ENCODE data around the gene NHS.
"Not testable (repeated sequence)": the region's sequence is repeated elsewhere in the genome, so short reads cannot be mapped to it uniquely, and the experiment has no call there.

NHS gene

GRCh38 chrX:17405225-17405969 lies 30.4 kb downstream of the NHS start:
- peak; percentile 61 for DNase-seq (ENCODE audit: low read depth, low spot score)

- no peak for DNase-seq (ENCODE audit: low read depth, low spot score)
Observed at GRCh38 chrX:17409566-17410290, 34.7 kb downstream of the NHS start.

DNA sequence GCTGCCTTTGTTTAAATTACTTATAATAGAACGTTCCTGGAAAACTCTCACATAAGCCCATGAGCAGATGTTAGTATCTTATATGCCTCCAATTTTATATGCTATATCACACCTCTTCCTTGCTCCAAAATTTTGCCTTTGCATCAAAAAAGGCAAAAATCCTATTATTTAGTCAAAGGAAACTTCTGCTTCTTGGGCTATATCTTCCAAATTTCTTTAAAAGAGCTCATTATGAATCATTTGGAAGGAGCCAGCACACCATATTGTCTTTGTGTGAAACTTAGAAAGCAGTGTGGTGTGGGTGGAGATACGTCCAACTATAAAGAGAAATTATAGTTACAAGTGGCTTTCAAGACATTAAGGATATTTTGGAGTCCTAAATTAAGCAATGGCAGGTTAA lies 35.7 kb downstream of the NHS start:
- no peak for DNase-seq (ENCODE audit: low read depth, low spot score)

- peak; percentile 15 for DNase-seq (ENCODE audit: low read depth, low spot score)
Observed at GRCh38 chrX:17411205-17411604, 36.2 kb downstream of the NHS start.

DNA sequence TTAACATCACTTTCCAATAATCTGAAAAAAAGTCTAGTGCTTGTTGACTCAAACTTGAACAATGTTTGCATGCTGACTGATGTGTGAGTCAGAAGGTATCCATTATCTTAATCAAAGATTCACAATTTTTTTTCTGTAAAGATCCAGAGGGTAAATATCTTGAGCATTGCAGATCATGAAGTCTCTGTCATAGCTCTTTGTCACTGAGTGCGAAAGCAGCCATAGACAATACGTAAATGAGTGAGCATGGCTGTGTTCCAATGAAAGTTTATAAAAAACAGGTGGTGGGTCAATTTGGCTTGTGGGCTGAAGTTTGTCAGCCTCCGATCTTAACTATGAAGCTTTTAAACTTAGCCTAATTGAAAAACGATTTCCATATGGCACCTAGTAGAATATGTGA lies 37.7 kb downstream of the NHS start:
- peak; percentile 60 for DNase-seq (ENCODE audit: low read depth, low spot score)

DNA sequence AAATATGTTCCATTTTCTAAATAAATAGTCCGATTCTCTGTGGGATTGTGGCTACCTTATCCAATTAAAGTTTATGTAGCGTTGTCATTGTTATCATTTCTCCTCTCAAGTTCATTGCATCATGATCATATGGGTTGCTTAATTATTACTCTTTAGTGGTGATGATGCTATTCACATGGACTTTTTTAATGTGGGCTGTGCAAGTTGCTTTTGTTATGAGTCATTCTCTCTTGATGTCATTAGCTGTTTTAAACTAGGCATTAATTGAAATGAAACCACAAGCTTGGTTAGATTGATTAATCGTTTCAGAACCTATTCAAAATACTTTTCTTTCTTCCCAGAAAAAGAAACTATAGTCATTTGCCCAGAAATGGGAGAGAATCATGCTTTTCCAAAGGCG lies 38.2 kb downstream of the NHS start:
- peak; percentile 65 for DNase-seq (ENCODE audit: low read depth, low spot score)

- no peak for DNase-seq (ENCODE audit: low read depth, low spot score)
Observed at GRCh38 chrX:17414027-17414658, 39.1 kb downstream of the NHS start.

- DNase-seq (ENCODE audit: low read depth, low spot score): peak; percentile 57
Observed at GRCh38 chrX:17414839-17415238, 39.8 kb downstream of the NHS start.

DNA sequence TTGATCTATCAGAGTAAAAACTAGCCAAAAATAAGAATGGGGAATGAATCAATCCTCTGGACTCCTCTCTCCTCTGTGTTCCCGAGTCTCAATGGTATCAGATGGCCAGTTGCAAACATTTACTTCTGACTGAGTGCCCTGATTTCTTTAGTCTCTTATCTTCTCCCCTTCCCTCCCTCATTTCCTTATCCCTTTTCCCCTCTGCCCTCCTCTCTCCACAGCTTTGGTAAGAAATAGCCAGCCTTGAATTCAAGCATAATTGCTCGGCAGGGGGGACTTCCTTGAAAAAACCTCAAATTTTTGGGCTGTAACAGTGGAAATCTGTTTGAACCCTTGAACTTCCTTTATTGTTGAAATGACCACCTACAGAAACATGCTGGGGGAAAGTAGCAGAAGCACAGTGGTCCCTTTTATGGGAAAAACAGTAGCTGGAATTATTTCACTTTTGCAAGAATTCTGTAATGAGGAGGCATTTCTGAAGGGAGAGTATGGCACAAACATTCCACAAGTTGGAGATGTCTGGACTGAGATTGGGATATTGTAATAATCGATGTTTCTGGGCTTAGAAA lies 40.3 kb downstream of the NHS start:
- DNase-seq (ENCODE audit: low read depth, low spot score): peak; percentile 77

DNA sequence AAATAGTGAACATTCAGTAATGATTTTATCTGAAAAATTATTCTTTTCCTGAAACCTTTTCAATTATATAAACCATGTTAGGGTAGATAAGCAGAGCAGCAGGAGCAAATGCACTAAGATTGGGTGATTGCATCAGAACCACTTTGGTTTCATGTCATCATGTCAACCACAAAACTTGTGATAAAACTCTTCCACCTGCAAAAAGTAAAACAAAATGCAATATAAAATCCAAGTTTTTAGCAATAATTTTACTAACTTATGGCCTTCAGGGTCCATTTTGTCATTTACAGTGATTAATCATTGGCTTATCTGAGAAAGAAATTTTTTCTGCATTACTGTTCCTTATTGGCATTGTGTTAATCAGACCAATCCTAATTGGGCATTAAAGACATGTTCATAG lies 42.4 kb downstream of the NHS start:
- DNase-seq (ENCODE audit: low read depth, low spot score): no peak

GRCh38 chrX:17425136-17425535 lies 50.1 kb downstream of the NHS start:
- no peak for DNase-seq (ENCODE audit: low read depth, low spot score)

GRCh38 chrX:17425551-17425950 lies 50.6 kb downstream of the NHS start:
- DNase-seq (ENCODE audit: low read depth, low spot score): no peak

- DNase-seq (ENCODE audit: low read depth, low spot score): no peak
Observed at GRCh38 chrX:17431171-17431570, 56.2 kb downstream of the NHS start.

- DNase-seq (ENCODE audit: low read depth, low spot score): no peak
Observed at GRCh38 chrX:17432158-17432557, 57.2 kb downstream of the NHS start.

DNA sequence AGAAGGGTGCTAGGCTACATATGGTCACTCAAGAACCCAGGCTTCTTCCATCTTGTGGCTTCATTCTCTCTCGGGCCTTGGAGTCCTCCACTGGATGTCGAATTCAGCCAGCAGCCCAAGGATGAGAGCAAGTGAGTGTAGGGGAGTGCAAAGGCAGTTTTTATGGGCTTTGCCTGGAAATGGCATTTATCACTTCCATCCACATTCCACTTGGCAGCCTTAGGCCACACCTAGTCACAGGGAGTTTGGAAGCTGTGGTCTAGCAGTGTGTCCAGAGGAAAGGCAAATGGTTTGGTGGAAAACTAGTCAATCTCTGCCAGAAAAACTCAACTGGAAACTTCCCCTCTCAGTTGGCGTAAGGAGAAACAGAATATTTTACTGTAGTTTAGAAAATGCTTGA lies 59.0 kb downstream of the NHS start:
- DNase-seq (ENCODE audit: low read depth, low spot score): no peak

- DNase-seq (ENCODE audit: low read depth, low spot score): no peak
Observed at GRCh38 chrX:17435476-17435875, 60.5 kb downstream of the NHS start.

DNA sequence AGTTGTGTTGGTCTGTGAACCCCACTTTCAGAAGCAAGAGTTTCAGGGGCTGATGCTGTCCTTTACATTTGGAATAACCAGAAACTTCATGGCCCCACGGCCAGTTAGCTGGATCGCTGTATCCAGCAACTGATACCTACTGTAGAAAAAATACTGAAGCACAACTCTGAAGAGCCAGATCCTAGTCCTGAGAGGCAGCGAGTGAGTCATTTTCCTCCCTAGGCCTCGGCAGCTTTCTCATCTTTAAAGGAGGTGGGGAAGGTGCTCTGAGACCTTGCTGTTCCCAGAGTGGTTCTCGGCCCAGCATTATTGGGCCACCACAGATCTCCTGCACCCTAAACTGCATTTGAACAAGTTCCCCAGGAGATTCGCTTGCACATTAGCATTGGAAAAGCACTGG lies 63.2 kb downstream of the NHS start:
- no peak for DNase-seq (ENCODE audit: low read depth, low spot score)

DNA sequence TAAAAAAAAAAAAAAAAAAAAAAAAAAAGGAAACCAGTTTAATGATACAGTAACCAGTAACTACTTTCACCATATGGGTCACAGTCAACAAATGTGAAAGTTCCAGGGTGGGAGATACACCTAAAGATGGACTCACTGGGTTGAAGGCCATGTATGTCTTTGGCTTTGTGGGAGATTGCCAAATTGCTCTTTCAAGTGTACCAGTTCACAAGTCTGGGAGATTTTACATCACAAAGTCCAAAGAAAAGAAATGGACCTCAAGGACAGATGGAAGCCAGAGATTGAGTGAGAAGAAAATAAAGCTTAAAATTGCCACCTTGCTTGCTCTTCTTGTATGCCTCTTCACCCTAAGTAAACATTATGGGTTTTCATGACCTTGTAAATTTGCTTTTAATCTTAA lies 65.3 kb downstream of the NHS start:
- DNase-seq (ENCODE audit: low read depth, low spot score): no peak

- DNase-seq (ENCODE audit: low read depth, low spot score): no peak
Observed at GRCh38 chrX:17440836-17441235, 65.8 kb downstream of the NHS start.

DNA sequence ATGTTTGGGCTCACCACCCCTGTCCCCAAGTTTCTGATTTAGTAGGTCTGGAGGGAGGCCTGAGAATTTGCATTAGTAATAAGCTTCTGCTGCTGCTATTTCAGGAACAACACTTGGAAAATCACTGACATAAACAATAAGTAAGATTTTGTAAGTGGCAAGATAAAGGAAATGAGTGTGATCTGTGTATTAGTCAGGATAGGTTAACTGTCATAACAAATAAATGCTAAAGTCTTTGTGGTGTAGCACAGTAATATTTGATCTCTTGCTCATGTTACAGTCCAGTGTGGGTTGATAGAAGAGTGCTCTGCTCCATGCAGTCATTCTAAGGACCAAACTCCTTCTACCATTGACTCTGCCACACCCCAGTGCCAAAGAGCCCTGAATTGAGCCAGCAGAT lies 67.0 kb downstream of the NHS start:
- DNase-seq (ENCODE audit: low read depth, low spot score): no peak

DNA sequence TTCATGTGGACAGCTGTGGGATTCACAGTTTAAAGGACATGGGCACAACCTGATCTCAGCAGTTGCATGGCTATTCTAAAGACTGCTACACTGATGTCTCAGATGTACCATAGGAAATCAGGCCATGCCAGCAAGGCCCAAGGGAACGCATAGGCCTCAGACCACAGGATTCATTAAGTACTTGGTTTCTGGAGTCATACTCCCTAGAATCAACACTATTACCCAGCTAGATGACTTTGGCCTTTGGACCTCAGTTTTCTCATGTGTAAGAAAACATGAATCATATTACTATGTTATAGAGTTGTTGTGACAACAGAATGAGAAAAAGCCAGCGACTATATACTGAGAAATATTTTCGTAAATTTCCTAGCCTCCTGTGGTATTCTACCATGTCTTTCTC lies 67.9 kb downstream of the NHS start:
- no peak for DNase-seq (ENCODE audit: low read depth, low spot score)

DNA sequence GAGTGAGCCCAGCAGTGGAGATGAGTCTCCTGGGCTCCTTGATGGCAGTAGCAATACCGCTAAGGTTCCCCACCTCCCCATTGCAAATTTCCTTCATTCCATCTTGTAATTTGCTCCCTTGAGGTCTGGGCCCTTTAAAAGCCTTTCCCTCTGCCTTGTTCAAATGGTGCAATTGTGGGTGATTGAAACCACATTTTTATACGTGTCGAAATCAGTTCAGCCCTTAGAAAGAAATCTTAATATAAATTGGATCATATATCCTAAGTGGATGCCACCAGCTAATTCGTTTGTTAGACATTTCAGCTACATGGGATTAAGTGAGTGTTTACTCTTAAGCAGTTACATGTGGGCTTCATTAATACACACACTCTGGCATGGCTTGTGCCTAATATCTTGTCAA lies 68.6 kb downstream of the NHS start:
- DNase-seq (ENCODE audit: low read depth, low spot score): no peak

GRCh38 chrX:17446269-17446668 lies 71.3 kb downstream of the NHS start:
- DNase-seq (ENCODE audit: low read depth, low spot score): not testable (repeated sequence)
